Erythroblast (primary cell): Measurements from ENCODE around the gene FAXDC2.

Source experiments
- GATA1 ChIP-seq: IDR thresholded peaks from 2 replicates; pipeline ENCODE4 v1.6.1; 2011; ENCODE audit warnings: low read depth, mild to moderate bottlenecking, control low read depth, low read length, moderate library complexity
- POLR2A ChIP-seq: IDR thresholded peaks from 2 replicates; pipeline ENCODE4 v1.6.1; 2011; ENCODE audit warnings: mild to moderate bottlenecking, low read length

GRCh38 chr5:154860123-154860522, 9.7 kb upstream of the FAXDC2 start:
- TF ChIP-seq POLR2A: no peak
- TF ChIP-seq GATA1: no peak
